Inferior parietal cortex (tissue), 1 donor: ENCODE results near the gene INO80B.
"Not testable (repeated sequence)": the region's sequence is repeated elsewhere in the genome, so short reads cannot be mapped to it uniquely, and the experiment has no call there.

Source experiments
- DNase-seq: peaks from one replicate; pipeline ENCODE4 v3.0.0-alpha.2; 2016; ENCODE audit errors: extremely low spot score

INO80B gene

DNA sequence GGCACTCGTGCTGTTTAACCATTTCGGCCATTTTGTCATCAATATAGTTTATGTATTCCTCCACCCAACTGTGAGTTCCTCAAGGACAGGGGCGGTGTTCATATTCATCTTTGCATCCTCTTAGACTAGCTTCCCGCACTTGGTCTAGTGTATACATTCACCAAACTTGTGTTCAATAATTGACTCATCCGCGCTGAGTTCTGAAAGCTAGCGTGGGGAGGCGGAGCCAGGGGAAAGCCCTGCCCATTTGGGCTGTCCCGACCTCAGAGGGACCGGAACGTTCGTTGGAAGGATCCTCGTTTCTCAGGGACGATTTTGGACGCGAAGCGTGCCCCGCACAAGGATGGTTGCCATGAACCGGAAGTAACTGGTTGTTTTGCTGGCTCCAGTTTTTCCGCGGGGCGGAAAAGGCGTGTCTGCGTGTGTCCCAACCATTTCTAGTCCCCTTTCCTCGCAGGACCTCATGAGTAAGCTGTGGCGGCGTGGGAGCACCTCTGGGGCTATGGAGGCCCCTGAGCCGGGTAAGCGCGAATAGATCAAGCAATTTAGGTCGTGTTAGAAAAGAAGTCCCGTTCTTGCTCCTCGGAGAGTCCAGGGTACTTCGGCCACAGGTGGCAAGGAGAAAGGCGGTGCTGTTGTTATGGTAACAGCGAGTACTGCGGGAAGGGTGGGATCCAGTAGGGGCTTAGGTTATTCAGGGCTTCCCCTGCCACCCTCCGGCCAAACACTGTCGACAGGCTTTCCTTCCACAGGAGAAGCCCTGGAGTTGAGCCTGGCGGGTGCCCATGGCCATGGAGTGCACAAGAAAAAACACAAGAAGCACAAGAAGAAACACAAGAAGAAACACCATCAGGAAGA is at the start of gene INO80B:
Gene INO80B, plus strand, starts transcription at position 434 of the 858 bp plus-strand sequence. Its CDS starts 30 bp downstream, at position 464.
- DNase-seq, result peak; percentile 99

- no peak for DNase-seq
Observed at GRCh38 chr2:74406035-74406434, 48.9 kb upstream of the INO80B start.

- DNase-seq, result no peak
Observed at GRCh38 chr2:74407682-74408081, 47.2 kb upstream of the INO80B start.

- no peak for DNase-seq
Observed at GRCh38 chr2:74413001-74413698, 41.7 kb upstream of the INO80B start.

GRCh38 chr2:74414441-74414840 is 40.4 kb upstream of the INO80B start:
- no peak for DNase-seq

DNA sequence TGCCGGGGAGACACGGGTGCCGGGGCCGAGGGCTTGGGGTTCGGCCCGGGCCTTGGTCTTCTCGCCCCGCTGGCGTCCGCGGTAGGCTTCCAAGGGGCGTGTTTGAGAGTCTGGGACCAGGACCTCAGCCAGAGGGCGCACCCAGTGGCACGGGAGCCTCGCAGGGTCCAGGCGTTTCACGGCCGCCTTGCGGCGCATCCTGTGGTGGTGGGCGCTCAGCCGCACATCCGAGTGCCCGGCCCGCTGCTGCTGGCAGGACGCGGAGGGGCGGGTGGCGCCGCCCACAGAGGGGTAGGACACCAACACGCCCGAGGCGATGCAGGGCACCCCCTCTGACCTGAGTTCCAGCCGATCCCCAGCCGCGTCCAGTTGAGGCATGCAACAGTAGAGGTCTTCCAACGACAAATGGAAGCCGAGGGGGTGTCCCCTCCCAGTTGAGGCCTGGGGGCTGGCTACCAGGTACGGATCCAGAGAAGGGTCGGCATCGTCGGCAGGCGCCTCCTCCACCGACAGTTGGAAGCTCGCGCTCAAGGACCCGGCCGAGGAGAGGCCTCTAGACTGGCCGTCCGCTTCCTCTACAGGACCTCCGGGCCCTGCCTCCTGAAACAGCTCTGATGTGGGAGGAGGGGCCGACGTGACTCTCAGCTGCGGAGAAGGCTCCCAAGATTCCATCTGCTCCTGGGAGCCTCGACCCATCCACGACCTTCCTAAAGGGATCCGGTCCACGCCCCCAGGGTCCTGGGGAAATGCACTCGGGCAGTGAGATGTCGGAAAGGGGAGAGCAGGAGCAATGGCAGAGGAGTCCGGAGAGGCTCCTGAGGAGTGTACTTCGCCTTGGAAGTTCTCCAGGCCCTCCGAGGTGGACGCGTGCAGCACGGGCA is 39.8 kb upstream of the INO80B start:
- no peak for DNase-seq

DNA sequence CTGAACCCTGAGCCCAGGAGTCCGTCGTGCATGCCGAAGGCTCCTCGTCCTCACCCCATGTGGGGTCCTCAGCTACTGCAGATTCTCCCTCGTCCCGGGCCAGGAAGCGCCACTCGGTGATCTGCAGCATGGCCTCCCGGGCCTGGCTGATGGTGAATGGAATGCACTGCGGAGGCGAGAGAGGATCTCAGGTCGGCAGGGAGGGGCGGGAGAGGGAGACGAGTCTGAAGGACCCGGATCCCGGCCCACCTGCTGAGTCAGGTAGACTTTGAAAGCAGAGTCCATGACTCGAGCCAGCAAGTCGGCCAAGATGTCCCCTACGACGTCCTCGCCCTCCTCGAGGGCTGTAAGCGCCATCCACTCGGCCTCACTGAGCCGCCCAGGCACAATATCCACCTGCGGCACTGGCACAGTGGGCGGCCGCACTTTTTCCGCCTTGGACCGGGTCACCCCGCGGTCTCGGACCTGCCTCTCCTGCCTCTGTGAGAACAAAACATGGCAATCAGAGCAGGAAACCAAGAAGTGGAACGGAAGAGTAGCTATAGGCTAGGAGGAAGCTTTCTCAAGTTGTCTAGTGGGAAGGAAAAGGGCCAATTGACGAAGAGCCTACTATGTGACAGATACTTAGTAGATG is 39.0 kb upstream of the INO80B start:
- no peak for DNase-seq

- DNase-seq, result no peak
Observed at GRCh38 chr2:74416778-74417177, 38.1 kb upstream of the INO80B start.

GRCh38 chr2:74417197-74417596 is 37.7 kb upstream of the INO80B start:
- no peak for DNase-seq

GRCh38 chr2:74417763-74418162 is 37.1 kb upstream of the INO80B start:
- DNase-seq, result no peak

DNA sequence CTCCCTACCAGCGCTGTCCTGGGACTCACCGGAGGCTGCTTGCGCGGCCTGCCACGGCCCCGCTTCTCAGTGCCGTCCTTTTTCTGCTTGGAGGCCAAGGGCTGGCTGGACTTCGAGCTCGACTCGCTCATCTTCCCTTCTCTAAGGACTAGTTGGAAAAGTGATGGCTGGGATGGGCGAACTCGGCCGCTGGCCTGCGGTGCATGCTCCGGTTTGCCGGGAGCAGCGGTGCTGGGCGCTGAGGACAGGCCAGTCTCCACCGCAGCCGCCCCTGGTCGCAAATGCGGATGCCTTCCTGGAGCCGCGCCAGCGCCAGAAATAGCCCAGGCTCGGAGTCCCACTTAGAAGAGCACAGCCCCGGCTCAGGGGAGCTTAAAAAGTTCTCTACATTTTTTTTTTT is 36.6 kb upstream of the INO80B start:
- no peak for DNase-seq

- DNase-seq, result no peak
Observed at GRCh38 chr2:74419345-74419744, 35.5 kb upstream of the INO80B start.

DNA sequence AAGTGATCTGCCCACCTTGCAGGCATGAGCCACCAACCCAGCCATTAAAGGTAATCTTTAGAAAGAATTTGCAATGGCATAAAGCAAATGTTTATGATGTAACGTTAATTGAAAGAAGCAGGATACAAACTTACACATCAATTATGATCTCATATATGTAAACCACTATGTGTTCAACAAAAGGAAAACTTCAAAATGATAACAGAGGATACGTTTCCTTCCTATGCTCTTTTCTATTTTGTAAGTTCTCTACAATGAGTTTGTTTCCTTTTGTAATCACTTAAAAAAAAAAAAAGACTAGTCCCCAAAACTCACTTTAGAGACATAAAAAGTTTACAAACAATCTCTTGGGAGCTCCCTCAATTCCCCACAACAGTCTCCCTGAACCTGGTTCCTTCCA is 34.9 kb upstream of the INO80B start:
- DNase-seq, result no peak

DNA sequence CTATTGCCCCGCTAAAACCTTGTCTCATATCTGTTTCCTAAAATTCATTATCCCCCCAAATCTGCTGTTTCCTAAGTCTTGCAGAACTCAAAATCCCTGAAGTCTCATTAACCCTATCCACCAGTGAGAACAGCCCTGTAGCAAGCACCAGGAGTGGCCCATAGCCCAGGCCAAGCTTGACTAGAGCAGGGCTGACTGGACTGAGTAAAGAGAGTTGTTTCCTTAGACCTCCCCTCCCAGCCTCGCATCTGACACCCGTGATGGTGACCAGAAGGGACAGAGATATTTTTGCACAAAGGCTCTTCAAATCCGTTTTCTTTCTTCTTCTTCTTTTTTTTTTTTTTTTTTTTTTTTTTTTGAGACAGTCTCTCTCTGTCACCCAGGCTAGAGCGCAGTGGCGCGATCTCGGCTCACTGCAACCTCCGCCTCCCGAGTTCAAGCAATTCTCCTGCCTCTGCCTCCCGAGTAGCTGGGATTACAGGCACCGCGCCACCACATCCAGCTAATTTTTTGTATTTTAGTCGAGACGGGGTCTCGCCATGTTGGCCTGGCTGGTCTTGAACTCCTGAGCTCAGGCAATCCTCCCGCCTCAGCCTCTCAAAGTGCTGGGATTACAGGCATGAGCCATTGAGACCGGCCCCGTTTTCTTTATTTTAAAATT is 34.3 kb upstream of the INO80B start:
- not testable (repeated sequence) for DNase-seq

DNA sequence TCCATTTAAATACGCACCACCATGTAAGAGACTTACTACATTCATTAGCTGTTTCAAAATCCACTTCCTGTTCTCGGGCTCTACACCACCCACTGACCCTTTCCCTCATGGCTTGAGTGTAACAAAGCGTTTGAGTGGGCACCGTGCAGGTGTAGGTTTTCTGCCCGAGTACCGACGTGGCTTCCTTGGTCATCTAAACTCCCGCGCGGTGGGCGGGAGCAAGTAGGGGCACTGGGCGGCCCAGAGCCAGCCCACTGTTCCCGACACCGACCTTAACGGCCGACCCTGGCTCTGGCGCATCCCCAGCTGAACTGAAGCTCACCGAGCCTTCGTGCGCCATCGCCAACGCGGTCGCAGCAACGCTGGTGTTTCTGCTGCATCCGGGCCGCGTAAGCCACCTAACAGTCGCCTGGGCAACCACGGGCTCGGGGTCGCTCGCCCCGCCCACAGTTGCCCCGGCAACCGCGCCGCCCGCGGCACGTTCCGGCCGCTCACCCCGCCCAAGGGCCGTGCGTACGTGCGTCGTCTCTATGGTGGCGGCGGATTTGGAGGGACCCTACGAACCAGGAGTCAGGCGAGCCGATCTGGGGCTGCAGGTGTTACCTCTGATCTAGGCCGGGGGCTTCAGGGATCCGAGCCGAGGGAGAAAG is 33.5 kb upstream of the INO80B start, which contains the start of the genes C2orf81 and WDR54:
Gene C2orf81, minus strand, starts transcription at position 399 of the 650 bp plus-strand sequence. Its CDS starts 59 bp downstream, at position 340.
Gene WDR54, plus strand, starts transcription at position 510 of the 650 bp plus-strand sequence. CDS start 424 bp downstream, outside the sequence.
- DNase-seq, result peak; percentile 74

DNA sequence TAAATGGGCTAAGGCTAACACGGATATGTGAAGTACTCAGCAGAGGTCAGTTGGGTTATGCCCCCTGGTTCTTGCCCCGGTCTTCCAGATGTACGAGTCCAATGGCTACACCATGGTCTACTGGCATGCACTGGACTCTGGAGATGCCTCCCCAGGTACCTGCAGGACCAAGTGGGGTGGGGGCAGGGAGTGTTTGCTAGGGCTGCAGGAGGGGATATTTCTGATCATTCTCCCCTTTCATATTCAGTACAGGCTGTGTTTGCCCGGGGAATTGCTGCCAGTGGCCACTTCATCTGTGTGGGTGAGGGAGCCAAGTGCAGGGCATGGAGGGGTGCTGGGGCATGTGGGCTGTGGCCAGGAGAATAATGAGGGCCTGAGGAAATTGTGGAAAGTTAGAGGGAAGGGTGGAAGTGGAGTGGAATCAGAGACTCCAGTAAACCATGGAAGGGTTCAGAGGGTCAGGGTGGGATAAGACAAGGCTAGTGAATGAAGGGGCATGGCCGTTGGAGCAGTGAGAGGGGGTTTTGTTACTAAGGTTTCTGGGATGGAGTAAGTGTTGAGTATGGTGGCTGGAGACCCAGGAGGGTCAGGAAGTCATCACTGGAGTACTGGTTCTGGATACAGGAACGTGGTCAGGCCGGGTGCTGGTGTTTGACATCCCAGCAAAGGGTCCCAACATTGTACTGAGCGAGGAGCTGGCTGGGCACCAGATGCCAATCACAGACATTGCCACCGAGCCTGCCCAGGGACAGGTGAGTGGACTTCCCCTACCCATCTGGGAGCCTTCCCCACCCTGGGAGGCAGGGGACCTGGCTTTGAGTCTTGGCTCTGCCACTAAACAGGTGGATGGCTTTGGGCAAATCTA is 31.4 kb upstream of the INO80B start:
- DNase-seq, result no peak

- no peak for DNase-seq
Observed at GRCh38 chr2:74424139-74424992, 30.5 kb upstream of the INO80B start.

DNA sequence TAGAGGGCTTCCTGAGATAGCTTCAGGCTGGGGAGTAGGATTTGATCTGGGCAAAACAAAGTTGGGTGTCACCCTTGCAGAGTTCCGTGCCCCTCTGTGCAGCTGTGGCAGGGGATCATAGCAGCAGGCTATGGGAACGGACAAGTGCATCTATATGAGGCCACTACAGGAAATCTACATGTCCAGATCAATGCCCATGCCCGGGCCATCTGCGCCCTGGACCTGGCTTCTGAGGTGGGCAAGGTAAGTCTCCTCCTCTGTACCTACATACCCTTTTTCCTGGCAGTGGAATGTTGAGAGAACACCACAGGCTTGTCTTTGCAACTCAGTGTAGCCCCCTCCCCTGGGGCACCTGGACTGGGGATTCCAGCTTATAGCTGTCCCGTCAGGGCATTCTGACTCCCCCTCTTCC is 29.9 kb upstream of the INO80B start:
- no peak for DNase-seq
